HG03520 (cell line): ENCODE measurements around the gene DDX4.
"Not testable (repeated sequence)": the region's sequence is repeated elsewhere in the genome, so short reads cannot be mapped to it uniquely, and the experiment has no call there.

Experiments used
- ATAC-seq: cut with Tn5 transposase; IDR thresholded peaks from one replicate; pipeline ENCODE4 v1.9.1; 2021; ENCODE audit warnings: mild to moderate bottlenecking, moderate library complexity; ENCODE audit not compliant: unreplicated experiment

The DDX4 gene

GRCh38 chr5:55720188-55720703 lies 17.6 kb upstream of the DDX4 start:
- ATAC-seq: no peak

- no peak for ATAC-seq
Observed at GRCh38 chr5:55724281-55724680, 13.6 kb upstream of the DDX4 start.

- ATAC-seq: no peak
Observed at GRCh38 chr5:55731848-55732247, 6.0 kb upstream of the DDX4 start.

- ATAC-seq: no peak
Observed at GRCh38 chr5:55732585-55732984, 5.3 kb upstream of the DDX4 start.

- no peak for ATAC-seq
Observed at GRCh38 chr5:55734658-55735057, 3.2 kb upstream of the DDX4 start.

GRCh38 chr5:55742778-55743177 lies 4.9 kb downstream of the DDX4 start:
- no peak for ATAC-seq

- no peak for ATAC-seq
Observed at GRCh38 chr5:55747778-55748318, 10.0 kb downstream of the DDX4 start.

- no peak for ATAC-seq
Observed at GRCh38 chr5:55749387-55749786, 11.5 kb downstream of the DDX4 start.

GRCh38 chr5:55750063-55750462 lies 12.2 kb downstream of the DDX4 start:
- no peak for ATAC-seq

GRCh38 chr5:55750499-55750898 lies 12.6 kb downstream of the DDX4 start:
- ATAC-seq: no peak

GRCh38 chr5:55758231-55758630 lies 20.4 kb downstream of the DDX4 start:
- ATAC-seq: no peak

- ATAC-seq: no peak
Observed at GRCh38 chr5:55758714-55759113, 20.9 kb downstream of the DDX4 start.

GRCh38 chr5:55761721-55762120 lies 23.9 kb downstream of the DDX4 start:
- ATAC-seq: not testable (repeated sequence)

GRCh38 chr5:55763746-55764420 lies 26.0 kb downstream of the DDX4 start:
- no peak for ATAC-seq

- ATAC-seq: no peak
Observed at GRCh38 chr5:55768279-55768678, 30.4 kb downstream of the DDX4 start.

- peak; percentile 69 for ATAC-seq
Observed at GRCh38 chr5:55771175-55771655, 33.4 kb downstream of the DDX4 start.

- no peak for ATAC-seq
Observed at GRCh38 chr5:55773057-55773456, 35.2 kb downstream of the DDX4 start.

- no peak for ATAC-seq
Observed at GRCh38 chr5:55777332-55777731, 39.5 kb downstream of the DDX4 start.

- ATAC-seq: no peak
Observed at GRCh38 chr5:55800924-55801323, 63.1 kb downstream of the DDX4 start.

GRCh38 chr5:55808814-55809213 lies 71.0 kb downstream of the DDX4 start:
- not testable (repeated sequence) for ATAC-seq

GRCh38 chr5:55815939-55816338 lies 78.1 kb downstream of the DDX4 start:
- not testable (repeated sequence) for ATAC-seq

GRCh38 chr5:55816342-55816741 lies 78.5 kb downstream of the DDX4 start:
- ATAC-seq: no peak

- ATAC-seq: no peak
Observed at GRCh38 chr5:55817030-55817429, 79.2 kb downstream of the DDX4 start.
